Left lung (tissue), 10 donors: ENCODE measurements around the gene PEX10. TPM values are rescaled to one million over a fixed set of nuclear protein-coding genes. Genes with fewer than 3 reads are reported as not detected.

ENCODE experiments used
- ATAC-seq: fragments of 200-7000 bp; cut with Tn5 transposase; one replicate; pipeline ENCODE4 v1.9.1; 2020; ENCODE audit warnings: moderate library complexity
- DNase-seq, 4 donors: peaks; one replicate each; pipeline ENCODE4 v3.0.0-alpha.2; 2013 to 2020
- H3K27ac ChIP-seq, 2 donors: fragments of 200-600 bp; sonication (generic) in 1 of 2; one replicate each; pipeline versions ENCODE4 v1.5.0 to v1.8.0; 2020 to 2021
- H3K27me3 ChIP-seq, 2 donors: fragments of 200-600 bp; sonication (generic) in 1 of 2; one replicate each; pipeline versions ENCODE4 v1.5.0 to v1.8.0; 2020 to 2021
- H3K36me3 ChIP-seq, 2 donors: fragments of 200-600 bp; sonication (generic) in 1 of 2; one replicate each; pipeline versions ENCODE4 v1.5.0 to v1.8.0; 2020 to 2021
- H3K4me1 ChIP-seq, 2 donors: fragments of 200-600 bp; one replicate each; pipeline ENCODE4 v1.8.0; 2021
- H3K4me3 ChIP-seq, 2 donors: fragments of 200-600 bp; sonication (generic) in 1 of 2; one replicate each; pipeline versions ENCODE4 v1.5.0 to v1.8.0; 2020 to 2021; ENCODE audit warnings: mild to moderate bottlenecking in 1 of 2
- H3K9me3 ChIP-seq, 2 donors: fragments of 200-600 bp; sonication (generic) in 1 of 2; one replicate each; pipeline versions ENCODE4 v1.5.0 to v1.8.0; 2020 to 2021
- CTCF ChIP-seq, 2 donors: fragments of 200-600 bp; sonication (generic) in 1 of 2; IDR thresholded peaks; one replicate each; pipeline versions ENCODE4 v1.5.0 to v1.8.0; 2021; ENCODE audit warnings: antibody characterized with exemption in 2 of 2
- intact Hi-C, 2 donors: fragments of 100-400 bp; cut with DNase I; formaldehyde crosslinking; loops; one replicate each; pipeline versions ENCODE4 v1.11.2 to v1.14.2; 2022
- polyA plus RNA-seq, 6 donors: library from polyadenylated mRNA; unstranded; fragments of 120-200 nt; gene quantifications; one replicate each; pipeline ENCODE4 v1.2.1, GENCODE V29; 2013; ENCODE audit not compliant: insufficient read length in 6 of 6
- total RNA-seq, 2 donors: library from RNA; stranded (reverse); fragmentation: NEBNext Ultra II Directional; extraction: Animal tissue kit (Norgen Biotek cat#: 25700); gene quantifications; one replicate each; pipeline ENCODE4 v1.2.1, GENCODE V29; 2021
- donor health status: DM: no; HTN: yes; CAD: no.
- donor health status: DM: no; HTN: no; CAD: no.

Gene PEX10
- total and polyA plus RNA-seq, 8 donors, result 14.3 to 22.9 (median 17.4) TPM

GRCh38 chr1:2377751-2378440 is 34.5 kb downstream of the PEX10 start:
- no peak for TF ChIP-seq CTCF (IDR thresholded peaks at IDR 0.05)
- no peak for ATAC-seq
- intact Hi-C loops, result no loop called here
- DNase-seq, result peak in 1 of 4 donors; percentile 65
- Histone ChIP-seq H3K4me3 (no peak overlapping the region), H3K9me3 (no peaks in the 10 kb centered on the region), H3K27ac (no peak overlapping the region), H3K4me1 (peaks cover 4 to 6% of the 10 kb centered on the region in 2 donors), H3K27me3 (no peaks in the 10 kb centered on the region), H3K36me3 (no peaks in the 10 kb centered on the region)

- ATAC-seq (no peak), DNase-seq (peak in 1 of 4 donors; percentile 69)
- H3K27me3 ChIP-seq, result no peaks in the 10 kb centered on the region
- no peak overlapping the region for H3K4me3 ChIP-seq
- intact Hi-C loops, result no loop called here
- no peaks in the 10 kb centered on the region for H3K9me3 ChIP-seq
- H3K27ac ChIP-seq, result no peak overlapping the region
- no peak for TF ChIP-seq CTCF (IDR thresholded peaks at IDR 0.05)
- H3K4me1 ChIP-seq, result peaks cover 3 to 4% of the 10 kb centered on the region in 2 donors
- no peaks in the 10 kb centered on the region for H3K36me3 ChIP-seq
Observed at GRCh38 chr1:2376931-2377672, 35.3 kb downstream of the PEX10 start.

- Histone ChIP-seq H3K4me3 (no peak overlapping the region), H3K27ac (no peak overlapping the region), H3K4me1 (no peaks in the 10 kb centered on the region), H3K27me3 (no peaks in the 10 kb centered on the region), H3K9me3 (no peaks in the 10 kb centered on the region), H3K36me3 (no peaks in the 10 kb centered on the region)
- peak in 1 of 4 donors; percentile 66 for DNase-seq
- TF ChIP-seq CTCF (IDR thresholded peaks at IDR 0.05), result no peak
- ATAC-seq, result no peak
- intact Hi-C loops, result no loop called here
Observed at GRCh38 chr1:2376261-2376741, 36.1 kb downstream of the PEX10 start.

GRCh38 chr1:2375923-2376260 is 36.5 kb downstream of the PEX10 start:
- H3K27ac ChIP-seq, result no peak overlapping the region
- DNase-seq, result no peak
- H3K4me3 ChIP-seq, result no peak overlapping the region
- intact Hi-C loops, result no loop called here
- no peaks in the 10 kb centered on the region for H3K36me3 ChIP-seq
- H3K27me3 ChIP-seq, result no peaks in the 10 kb centered on the region
- TF ChIP-seq CTCF (IDR thresholded peaks at IDR 0.05), result no peak
- H3K4me1 ChIP-seq, result no peaks in the 10 kb centered on the region
- ATAC-seq, result no peak
- no peaks in the 10 kb centered on the region for H3K9me3 ChIP-seq

- Histone ChIP-seq H3K9me3 (no peaks in the 10 kb centered on the region), H3K36me3 (no peaks in the 10 kb centered on the region), H3K27ac (no peak overlapping the region), H3K27me3 (no peaks in the 10 kb centered on the region), H3K4me1 (no peaks in the 10 kb centered on the region), H3K4me3 (no peak overlapping the region)
- DNase-seq (peak in 1 of 4 donors; percentile 70), ATAC-seq (no peak)
- intact Hi-C loops, result no loop called here
- no peak for TF ChIP-seq CTCF (IDR thresholded peaks at IDR 0.05)
Observed at GRCh38 chr1:2375246-2375922, 37.0 kb downstream of the PEX10 start.
